Fibroblast of lung (primary cell): ENCODE data around the gene COL5A3.

Experiments
- EZH2 ChIP-seq: IDR thresholded peaks from 2 replicates; pipeline ENCODE4 v1.5.1; 2012; ENCODE audit warnings: low read length, control low read depth, mild to moderate bottlenecking; ENCODE audit errors: missing control alignments
- TF ChIP-seq, protein P1 (sequence below), 2 donors: IDR thresholded peaks in 1 of 2; conservative IDR thresholded peaks in 1 of 2; 1 replicate in 1 of 2; 2 replicates in 1 of 2; pipeline ENCODE4 v1.5.1; 2011 to 2012; ENCODE audit warnings: low read length in 2 of 2, control low read depth in 1 of 2, inconsistent platforms in 1 of 2, low read depth in 1 of 2, mild to moderate bottlenecking in 1 of 2

DNA sequence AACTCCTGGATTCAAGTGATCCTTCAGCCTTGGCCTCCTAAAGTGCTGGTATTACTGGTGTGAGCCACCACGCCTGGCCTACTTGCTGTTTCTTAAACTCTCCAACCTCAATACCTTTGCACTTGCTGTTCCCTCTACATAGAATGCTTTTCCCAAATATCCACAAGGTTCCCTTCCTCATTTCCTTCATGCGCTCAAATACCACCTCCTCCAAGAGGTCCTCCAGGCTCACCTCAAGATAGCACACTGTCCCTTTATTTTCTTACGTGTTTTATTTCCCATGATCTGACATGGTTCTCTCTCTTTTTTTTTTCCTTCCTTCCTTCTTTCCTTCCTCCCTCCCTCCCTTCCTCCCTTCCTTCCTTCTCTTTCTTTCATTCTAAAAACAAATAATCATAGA, 16.4 kb upstream of the COL5A3 start:
- TF ChIP-seq, protein P1, sequence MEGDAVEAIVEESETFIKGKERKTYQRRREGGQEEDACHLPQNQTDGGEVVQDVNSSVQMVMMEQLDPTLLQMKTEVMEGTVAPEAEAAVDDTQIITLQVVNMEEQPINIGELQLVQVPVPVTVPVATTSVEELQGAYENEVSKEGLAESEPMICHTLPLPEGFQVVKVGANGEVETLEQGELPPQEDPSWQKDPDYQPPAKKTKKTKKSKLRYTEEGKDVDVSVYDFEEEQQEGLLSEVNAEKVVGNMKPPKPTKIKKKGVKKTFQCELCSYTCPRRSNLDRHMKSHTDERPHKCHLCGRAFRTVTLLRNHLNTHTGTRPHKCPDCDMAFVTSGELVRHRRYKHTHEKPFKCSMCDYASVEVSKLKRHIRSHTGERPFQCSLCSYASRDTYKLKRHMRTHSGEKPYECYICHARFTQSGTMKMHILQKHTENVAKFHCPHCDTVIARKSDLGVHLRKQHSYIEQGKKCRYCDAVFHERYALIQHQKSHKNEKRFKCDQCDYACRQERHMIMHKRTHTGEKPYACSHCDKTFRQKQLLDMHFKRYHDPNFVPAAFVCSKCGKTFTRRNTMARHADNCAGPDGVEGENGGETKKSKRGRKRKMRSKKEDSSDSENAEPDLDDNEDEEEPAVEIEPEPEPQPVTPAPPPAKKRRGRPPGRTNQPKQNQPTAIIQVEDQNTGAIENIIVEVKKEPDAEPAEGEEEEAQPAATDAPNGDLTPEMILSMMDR (conservative IDR thresholded peaks at IDR 0.05 in 1 of 2, IDR thresholded peaks at IDR 0.05 in 1 of 2; ENCODE audit: low read depth in 1 of 2, low read length in 2 of 2), result no peak
- no peak for TF ChIP-seq EZH2
